ENCODE measurements around the gene SHOC2. TPM values are rescaled to one million over a fixed set of nuclear protein-coding genes. Genes with fewer than 3 reads are reported as not detected.

SHOC2 gene
- total RNA-seq, 3 donors from 2014 or later, result 60.3 to 69.7 (median 65.9) TPM

DNA sequence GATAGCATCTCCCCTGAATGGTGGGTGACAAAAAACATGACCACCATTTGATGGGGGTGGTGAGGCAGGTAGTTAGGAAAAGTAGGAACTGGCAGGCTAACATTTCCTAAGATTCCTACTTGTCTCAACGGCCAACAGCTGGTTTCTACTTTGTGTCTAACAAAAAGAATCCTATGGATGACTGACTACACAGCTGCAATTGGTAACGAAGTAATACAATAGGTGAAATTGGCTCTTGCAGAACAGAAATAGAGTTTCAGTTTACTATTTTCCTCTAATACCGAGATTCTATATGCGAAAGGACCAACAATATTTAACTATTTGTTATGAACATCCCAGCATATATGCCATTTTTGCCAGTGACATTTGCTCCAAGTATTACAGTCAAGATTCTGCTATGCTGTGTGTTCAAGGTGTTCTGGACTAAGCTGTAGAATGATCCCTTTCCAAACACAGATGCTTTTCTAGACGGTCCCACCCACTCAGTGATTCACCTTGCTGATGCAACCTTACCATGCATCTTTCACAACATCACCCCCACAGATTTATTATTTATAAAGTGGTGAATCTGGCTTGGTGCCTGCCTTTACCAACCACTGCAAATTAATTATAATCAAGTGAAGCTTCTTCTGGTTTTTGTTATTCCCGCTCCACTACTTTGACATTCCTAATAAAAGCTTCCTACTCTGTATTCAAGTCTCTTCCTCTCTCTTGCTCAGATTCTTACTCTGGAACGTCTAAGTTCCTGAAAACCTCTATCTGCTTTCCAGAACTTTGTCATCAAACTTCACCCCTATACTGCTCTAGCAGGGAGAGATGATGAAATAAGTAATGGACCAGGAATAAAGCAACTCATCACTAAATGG is 17.2 kb upstream of the SHOC2 start:
- H3K36me3 ChIP-seq, result no peaks in the 10 kb centered on the region
- no peaks in the 10 kb centered on the region for H3K9me3 ChIP-seq
- peak overlapping the region; percentile 10 to 43 for H3K27ac ChIP-seq
- TF ChIP-seq, protein P1, sequence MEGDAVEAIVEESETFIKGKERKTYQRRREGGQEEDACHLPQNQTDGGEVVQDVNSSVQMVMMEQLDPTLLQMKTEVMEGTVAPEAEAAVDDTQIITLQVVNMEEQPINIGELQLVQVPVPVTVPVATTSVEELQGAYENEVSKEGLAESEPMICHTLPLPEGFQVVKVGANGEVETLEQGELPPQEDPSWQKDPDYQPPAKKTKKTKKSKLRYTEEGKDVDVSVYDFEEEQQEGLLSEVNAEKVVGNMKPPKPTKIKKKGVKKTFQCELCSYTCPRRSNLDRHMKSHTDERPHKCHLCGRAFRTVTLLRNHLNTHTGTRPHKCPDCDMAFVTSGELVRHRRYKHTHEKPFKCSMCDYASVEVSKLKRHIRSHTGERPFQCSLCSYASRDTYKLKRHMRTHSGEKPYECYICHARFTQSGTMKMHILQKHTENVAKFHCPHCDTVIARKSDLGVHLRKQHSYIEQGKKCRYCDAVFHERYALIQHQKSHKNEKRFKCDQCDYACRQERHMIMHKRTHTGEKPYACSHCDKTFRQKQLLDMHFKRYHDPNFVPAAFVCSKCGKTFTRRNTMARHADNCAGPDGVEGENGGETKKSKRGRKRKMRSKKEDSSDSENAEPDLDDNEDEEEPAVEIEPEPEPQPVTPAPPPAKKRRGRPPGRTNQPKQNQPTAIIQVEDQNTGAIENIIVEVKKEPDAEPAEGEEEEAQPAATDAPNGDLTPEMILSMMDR (IDR thresholded peaks at IDR 0.05), result no peak
- TF ChIP-seq POLR2AphosphoS5 (IDR thresholded peaks at IDR 0.05) (no peak), POLR2A (IDR thresholded peaks at IDR 0.05) (no peak)
- H3K4me1 ChIP-seq, result no peaks in the 10 kb centered on the region
- no peaks in the 10 kb centered on the region for H3K27me3 ChIP-seq
- DNase-seq (ENCODE audit: low spot score in 2 of 2), result no peak
- no peak overlapping the region for H3K4me3 ChIP-seq
- intact Hi-C loops (cut with DNase I; ENCODE audit: low total_unique reads), result no loop called here

DNA sequence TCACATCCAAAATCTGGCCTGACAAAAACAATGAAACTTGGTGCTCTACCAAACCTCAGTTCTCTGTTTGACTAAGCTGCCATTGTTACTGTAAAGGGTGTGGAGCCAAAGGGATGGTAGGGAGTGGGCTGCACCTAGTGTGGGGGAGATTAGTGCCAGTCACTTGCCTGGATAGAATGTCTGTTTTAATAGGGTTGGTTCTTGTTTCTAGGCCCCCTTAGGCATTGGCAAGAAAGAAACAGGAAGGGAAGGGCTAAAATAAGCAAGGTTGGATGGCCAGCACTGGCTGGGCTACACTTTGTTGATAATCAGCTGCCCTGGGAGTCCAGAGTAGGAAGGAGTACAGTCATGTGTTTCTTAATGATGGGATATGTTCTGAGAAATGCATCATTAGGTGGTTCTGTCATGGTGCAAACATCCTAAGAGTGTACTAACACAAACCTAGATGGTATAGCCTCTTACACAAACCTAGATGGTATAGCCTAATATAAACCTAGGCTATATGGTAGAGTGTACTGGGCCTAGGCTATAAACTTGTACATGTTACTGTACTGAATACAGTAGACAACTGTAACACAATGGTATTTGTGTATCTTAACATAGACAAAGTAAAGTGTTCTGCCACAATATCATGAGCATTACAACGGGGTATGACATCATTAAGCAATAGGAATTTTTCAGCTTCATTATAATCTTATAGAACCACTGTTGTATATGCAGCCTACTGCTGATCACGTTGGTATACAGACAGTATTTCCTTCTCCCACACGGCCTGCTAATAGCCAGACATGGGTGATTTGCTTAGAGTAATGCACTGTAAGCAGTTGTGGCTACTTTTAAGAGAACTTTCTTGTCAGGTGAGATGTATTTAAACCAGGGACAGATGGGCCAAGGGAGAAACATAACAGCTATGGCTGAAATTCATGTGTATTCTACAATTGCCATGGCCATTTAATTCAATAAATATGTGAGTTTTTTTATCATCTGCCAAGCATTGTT is 15.8 kb upstream of the SHOC2 start:
- Histone ChIP-seq H3K4me3 (no peak overlapping the region), H3K27me3 (no peaks in the 10 kb centered on the region), H3K4me1 (no peaks in the 10 kb centered on the region), H3K27ac (peak overlapping the region; percentile 43 to 51), H3K9me3 (no peaks in the 10 kb centered on the region), H3K36me3 (no peaks in the 10 kb centered on the region)
- no peak for DNase-seq (ENCODE audit: low spot score in 2 of 2)
- intact Hi-C loops (cut with DNase I; ENCODE audit: low total_unique reads), result no loop called here
- TF ChIP-seq POLR2AphosphoS5 (IDR thresholded peaks at IDR 0.05), result no peak
- TF ChIP-seq POLR2A (IDR thresholded peaks at IDR 0.05), result no peak
- TF ChIP-seq, protein P1 (IDR thresholded peaks at IDR 0.05), result no peak

- no peaks in the 10 kb centered on the region for H3K9me3 ChIP-seq
- TF ChIP-seq, protein P1 (IDR thresholded peaks at IDR 0.05), result no peak
- TF ChIP-seq POLR2A (IDR thresholded peaks at IDR 0.05), result no peak
- no peak for TF ChIP-seq POLR2AphosphoS5 (IDR thresholded peaks at IDR 0.05)
- no peak for DNase-seq (ENCODE audit: low spot score in 2 of 2)
- H3K4me3 ChIP-seq, result no peak overlapping the region
- no peaks in the 10 kb centered on the region for H3K27me3 ChIP-seq
- H3K36me3 ChIP-seq, result no peaks in the 10 kb centered on the region
- H3K27ac ChIP-seq, result no peak overlapping the region
- H3K4me1 ChIP-seq, result no peaks in the 10 kb centered on the region
- intact Hi-C loops (cut with DNase I; ENCODE audit: low total_unique reads), result no loop called here
Measured at GRCh38 chr10:110910138-110910537, 9.3 kb upstream of the SHOC2 start.

DNA sequence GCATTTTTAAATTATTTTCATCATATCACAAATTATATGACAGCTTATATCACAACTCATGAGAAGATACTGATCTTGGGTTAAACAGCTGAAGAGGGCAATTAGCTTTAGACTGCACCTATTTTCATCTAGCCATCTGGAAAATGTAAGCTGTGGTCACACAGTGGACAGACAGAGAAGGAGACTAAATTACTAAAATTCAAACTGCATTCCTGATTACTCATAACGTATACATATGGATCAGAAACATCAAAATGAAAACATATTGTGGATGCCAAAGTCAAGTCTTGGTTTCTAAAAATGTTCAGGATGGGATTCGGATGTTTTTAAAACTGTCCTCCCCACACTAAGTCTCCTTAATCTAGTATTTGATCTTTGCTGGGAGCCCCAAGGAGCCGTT is 7.0 kb upstream of the SHOC2 start:
- no peaks in the 10 kb centered on the region for H3K9me3 ChIP-seq
- intact Hi-C loops (cut with DNase I; ENCODE audit: low total_unique reads), result no loop called here

More for the DNA sequence above, 7.0 kb upstream of the SHOC2 start:
- no peak overlapping the region for H3K27ac ChIP-seq
- DNase-seq (ENCODE audit: low spot score in 2 of 2), result no peak
- no peaks in the 10 kb centered on the region for H3K27me3 ChIP-seq
- no peaks in the 10 kb centered on the region for H3K4me1 ChIP-seq
- no peaks in the 10 kb centered on the region for H3K36me3 ChIP-seq
- TF ChIP-seq POLR2AphosphoS5 (IDR thresholded peaks at IDR 0.05) (no peak), POLR2A (IDR thresholded peaks at IDR 0.05) (no peak)
- TF ChIP-seq, protein P1 (IDR thresholded peaks at IDR 0.05), result no peak
- H3K4me3 ChIP-seq, result no peak overlapping the region
